ELF-1 (cell line): ENCODE measurements around the gene PLD3.
"Not testable (repeated sequence)": the region's sequence is repeated elsewhere in the genome, so short reads cannot be mapped to it uniquely, and the experiment has no call there.

Experiments
- DNase-seq: peaks from one replicate; pipeline ENCODE4 v3.0.0-alpha.2; 2016; ENCODE audit warnings: low read depth, low spot score

The PLD3 gene

GRCh38 chr19:40363069-40363468, 14.6 kb downstream of the PLD3 start:
- DNase-seq, result no peak

GRCh38 chr19:40365010-40365409, 16.5 kb downstream of the PLD3 start:
- DNase-seq, result no peak

GRCh38 chr19:40365613-40366401, 17.3 kb downstream of the PLD3 start:
- peak; percentile 81 for DNase-seq

GRCh38 chr19:40366697-40367561, 18.4 kb downstream of the PLD3 start:
- peak; percentile 95 for DNase-seq

GRCh38 chr19:40367577-40368434, 19.3 kb downstream of the PLD3 start:
- no peak for DNase-seq

- DNase-seq, result no peak
These were observed 21.3 kb downstream of the PLD3 start for GRCh38 chr19:40369797-40370196.

- DNase-seq, result not testable (repeated sequence)
These were observed 21.8 kb downstream of the PLD3 start for GRCh38 chr19:40370253-40370652.

- DNase-seq, result no peak
These were observed 22.7 kb downstream of the PLD3 start for GRCh38 chr19:40370997-40371801.

- DNase-seq, result no peak
These were observed 23.3 kb downstream of the PLD3 start for GRCh38 chr19:40371802-40372122.

GRCh38 chr19:40374084-40374483, 25.6 kb downstream of the PLD3 start:
- no peak for DNase-seq

GRCh38 chr19:40376286-40376862, 27.9 kb downstream of the PLD3 start:
- no peak for DNase-seq

GRCh38 chr19:40377876-40378385, 29.4 kb downstream of the PLD3 start:
- DNase-seq, result no peak

- no peak for DNase-seq
These were observed 30.0 kb downstream of the PLD3 start for GRCh38 chr19:40378509-40378908.

GRCh38 chr19:40379446-40380198, 31.1 kb downstream of the PLD3 start:
- DNase-seq, result no peak

- DNase-seq, result no peak
These were observed 31.9 kb downstream of the PLD3 start for GRCh38 chr19:40380199-40381037.

GRCh38 chr19:40381321-40381720, 32.8 kb downstream of the PLD3 start:
- DNase-seq, result peak; percentile 41

GRCh38 chr19:40383668-40384248, 35.3 kb downstream of the PLD3 start:
- no peak for DNase-seq

GRCh38 chr19:40387155-40387554, 38.7 kb downstream of the PLD3 start:
- DNase-seq, result no peak

GRCh38 chr19:40388481-40388880, 40.0 kb downstream of the PLD3 start:
- DNase-seq, result no peak
